Colonic mucosa (tissue), 4 donors: ENCODE measurements around the gene THRSP. TPM values are rescaled to one million over a fixed set of nuclear protein-coding genes. Genes with fewer than 3 reads are reported as not detected.
"Not testable (repeated sequence)": the region's sequence is repeated elsewhere in the genome, so short reads cannot be mapped to it uniquely, and the experiment has no call there.

ENCODE experiments used
- DNase-seq: peaks from one replicate; pipeline ENCODE4 v3.0.0-alpha.2; 2020
- H3K27ac ChIP-seq: fragments of 200-600 bp; one replicate; pipeline ENCODE4 v1.8.0; 2021
- H3K27me3 ChIP-seq: fragments of 200-600 bp; one replicate; pipeline ENCODE4 v1.8.0; 2021
- H3K36me3 ChIP-seq: fragments of 200-600 bp; one replicate; pipeline ENCODE4 v1.8.0; 2021
- H3K4me1 ChIP-seq: fragments of 200-600 bp; one replicate; pipeline ENCODE4 v1.8.0; 2021; ENCODE audit warnings: mild to moderate bottlenecking
- H3K4me3 ChIP-seq: fragments of 200-600 bp; one replicate; pipeline ENCODE4 v1.8.0; 2021
- H3K9ac ChIP-seq, 2 donors: one replicate each; pipeline ENCODE4 v1.7.0; 2013; ENCODE audit warnings: control low read depth in 2 of 2, low read depth in 2 of 2, low read length in 2 of 2
- H3K9me3 ChIP-seq: fragments of 200-600 bp; one replicate; pipeline ENCODE4 v1.8.0; 2021
- intact Hi-C: fragments of 100-400 bp; cut with DNase I; formaldehyde crosslinking; loops from one replicate; pipeline ENCODE4 v1.14.1; 2022
- total RNA-seq, 2 donors: library from RNA; stranded (reverse); fragmentation: NEBNext Ultra II Directional in 1 of 2; extraction: Animal tissue kit (Norgen Biotek cat#: 25700) in 1 of 2; gene quantifications; one replicate each; pipeline ENCODE4 v1.2.1, GENCODE V29; 2021
- TF ChIP-seq, protein P1 (sequence below): fragments of 200-600 bp; IDR thresholded peaks from one replicate; pipeline ENCODE4 v1.8.0; 2022; ENCODE audit warnings: antibody characterized with exemption, mild to moderate bottlenecking
- donor health status: healthy.
- donor health status: DM: no; HTN: no; CAD: no.
- donor health status: DM: no; HTN: no; CAD: no.

The THRSP gene
- total RNA-seq, 2 donors from 2014 or later, result 0.61 TPM; not detected in 1

DNA sequence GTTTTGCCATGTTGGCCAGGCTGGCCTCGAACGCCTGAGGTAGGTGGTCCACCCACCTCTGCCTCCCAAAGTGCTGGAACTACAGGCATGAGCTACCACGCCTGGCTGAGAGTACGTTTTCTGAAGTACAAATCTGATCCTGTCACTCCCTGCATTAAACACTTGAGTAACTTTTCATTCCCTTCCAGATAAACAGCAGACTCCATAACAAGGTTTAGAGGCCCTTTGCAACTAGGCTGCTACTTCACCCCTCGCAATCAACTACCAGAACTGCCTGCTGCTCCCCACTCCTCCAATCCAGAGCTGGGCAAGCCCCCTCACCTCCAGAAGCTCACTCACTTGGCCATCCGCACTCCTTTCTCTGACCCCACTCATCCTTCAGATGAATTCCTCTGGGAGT lies 42.0 kb upstream of the THRSP start:
- H3K4me1 ChIP-seq, result peaks cover 3% of the 10 kb centered on the region

DNA sequence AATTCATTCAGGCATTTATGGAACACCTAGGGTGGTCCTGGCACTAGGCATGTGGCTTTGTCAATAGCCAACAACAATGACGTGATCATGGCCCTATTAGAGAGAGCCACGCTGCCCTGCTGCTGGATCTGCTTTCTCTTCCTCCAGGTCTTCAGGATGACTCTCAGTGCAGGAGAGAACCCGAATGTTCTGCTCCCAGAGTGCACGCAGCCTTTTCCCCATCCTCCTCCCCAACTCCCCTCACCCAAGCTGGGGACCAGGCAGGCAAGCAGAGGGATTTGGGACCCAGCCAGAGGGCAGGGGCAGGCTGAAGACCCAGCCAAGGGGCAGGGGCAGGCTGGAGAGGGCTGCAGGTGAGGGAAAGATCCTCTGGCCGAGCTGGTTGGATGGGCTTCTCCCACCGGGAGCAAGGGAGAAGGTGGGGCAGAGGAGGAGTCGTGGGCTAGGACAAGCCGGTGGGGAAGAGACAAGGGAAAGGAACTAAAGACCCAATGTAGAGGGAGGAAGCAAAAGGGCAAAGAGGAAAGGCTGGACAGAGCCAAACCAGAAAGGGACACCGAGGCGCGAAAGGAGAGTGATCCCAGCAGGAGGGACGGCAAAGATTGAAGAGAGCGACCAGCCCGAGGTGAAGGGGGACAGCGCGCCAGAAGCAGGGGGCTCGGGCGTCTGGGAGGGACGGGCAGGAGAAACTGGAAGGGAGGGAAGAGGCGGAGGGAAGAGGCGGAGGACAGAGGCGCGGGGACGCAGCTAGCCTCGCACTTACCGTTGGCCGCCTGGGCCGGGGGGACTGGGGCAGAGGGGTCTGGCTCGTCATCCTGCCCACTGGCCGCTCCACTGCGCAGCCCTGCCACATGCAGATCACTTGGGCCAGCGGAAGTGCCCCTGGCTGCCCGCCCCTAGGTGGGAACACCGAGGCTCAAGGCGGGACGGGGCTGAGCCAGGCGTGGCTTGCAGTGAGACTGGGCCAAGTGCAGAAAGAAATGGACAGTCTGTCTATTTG lies 41.0 kb upstream of the THRSP start, which contains the start of gene KCTD14:
Gene KCTD14, minus strand, starts transcription at position 880 of the 1,000 bp plus-strand sequence. Its CDS starts 27 bp downstream, at position 853.
- peak; percentile 73 for DNase-seq
- Histone ChIP-seq H3K4me3 (peak within 1 kb of the TSS; percentile 55), H3K27ac (peak within 1 kb of the TSS; percentile 55), H3K27me3 (no peaks in the 10 kb centered on the region), H3K4me1 (peaks cover 3% of the 10 kb centered on the region), H3K9ac (peak within 1 kb of the TSS; percentile 81 to 91), H3K9me3 (no peaks in the 10 kb centered on the region), H3K36me3 (no peaks in the 10 kb centered on the region)
- intact Hi-C loops, result no loop called here
- TF ChIP-seq, protein P1, sequence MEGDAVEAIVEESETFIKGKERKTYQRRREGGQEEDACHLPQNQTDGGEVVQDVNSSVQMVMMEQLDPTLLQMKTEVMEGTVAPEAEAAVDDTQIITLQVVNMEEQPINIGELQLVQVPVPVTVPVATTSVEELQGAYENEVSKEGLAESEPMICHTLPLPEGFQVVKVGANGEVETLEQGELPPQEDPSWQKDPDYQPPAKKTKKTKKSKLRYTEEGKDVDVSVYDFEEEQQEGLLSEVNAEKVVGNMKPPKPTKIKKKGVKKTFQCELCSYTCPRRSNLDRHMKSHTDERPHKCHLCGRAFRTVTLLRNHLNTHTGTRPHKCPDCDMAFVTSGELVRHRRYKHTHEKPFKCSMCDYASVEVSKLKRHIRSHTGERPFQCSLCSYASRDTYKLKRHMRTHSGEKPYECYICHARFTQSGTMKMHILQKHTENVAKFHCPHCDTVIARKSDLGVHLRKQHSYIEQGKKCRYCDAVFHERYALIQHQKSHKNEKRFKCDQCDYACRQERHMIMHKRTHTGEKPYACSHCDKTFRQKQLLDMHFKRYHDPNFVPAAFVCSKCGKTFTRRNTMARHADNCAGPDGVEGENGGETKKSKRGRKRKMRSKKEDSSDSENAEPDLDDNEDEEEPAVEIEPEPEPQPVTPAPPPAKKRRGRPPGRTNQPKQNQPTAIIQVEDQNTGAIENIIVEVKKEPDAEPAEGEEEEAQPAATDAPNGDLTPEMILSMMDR, result no peak

More for the DNA sequence above, 42.0 kb upstream of the THRSP start:
- Histone ChIP-seq H3K9me3 (no peaks in the 10 kb centered on the region), H3K4me3 (no peak overlapping the region), H3K36me3 (no peaks in the 10 kb centered on the region), H3K27ac (no peak overlapping the region), H3K27me3 (no peaks in the 10 kb centered on the region), H3K9ac (peak overlapping the region in 1 of 2 donors; percentile 91)
- intact Hi-C loops, result no loop called here
- no peak for DNase-seq
- TF ChIP-seq, protein P1, result no peak

DNA sequence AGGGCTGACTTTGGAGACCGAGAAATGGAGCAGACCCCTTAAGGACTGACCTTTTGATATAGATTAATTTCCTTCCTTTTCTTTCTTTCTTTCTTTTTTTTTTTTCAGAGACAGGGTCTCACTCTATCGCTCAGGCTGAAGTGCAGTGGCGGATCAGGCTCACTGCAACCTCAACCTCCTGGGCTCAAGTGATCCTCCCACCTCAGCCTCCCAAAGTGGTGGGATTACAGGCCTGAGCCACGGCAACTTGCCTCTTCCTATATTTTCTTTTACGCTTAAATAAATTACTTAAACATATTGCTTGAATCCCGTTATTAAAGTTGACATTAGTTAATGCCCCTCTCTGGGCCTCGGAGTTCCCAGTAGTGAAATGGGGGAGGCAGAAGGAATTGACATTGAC lies 40.2 kb upstream of the THRSP start:
- Histone ChIP-seq H3K27ac (peak overlapping the region; percentile 55), H3K4me1 (peaks cover 3% of the 10 kb centered on the region), H3K9ac (peak overlapping the region in 1 of 2 donors; percentile 91), H3K27me3 (no peaks in the 10 kb centered on the region), H3K4me3 (peak overlapping the region; percentile 55), H3K9me3 (no peaks in the 10 kb centered on the region), H3K36me3 (no peaks in the 10 kb centered on the region)
- DNase-seq, result no peak
- TF ChIP-seq, protein P1, result no peak
- intact Hi-C loops, result no loop called here

DNA sequence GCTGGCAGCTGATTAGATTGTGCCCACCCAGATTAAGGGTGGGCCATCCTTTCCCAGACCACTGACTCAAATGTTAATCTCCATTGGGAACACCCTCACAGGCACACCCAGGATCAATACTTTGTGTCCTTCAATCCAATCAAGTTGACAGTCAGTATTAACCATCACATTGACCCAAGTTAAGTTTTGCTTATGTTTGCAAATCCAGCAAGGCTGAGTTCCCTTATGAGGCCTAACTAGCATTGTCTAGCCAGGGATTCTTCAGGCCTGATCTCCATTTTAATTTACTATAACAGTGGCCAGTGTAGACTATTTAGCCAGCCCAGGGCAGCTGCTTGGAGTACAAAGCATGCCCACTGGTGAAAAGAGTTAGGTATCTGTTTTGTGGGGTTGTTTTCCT lies 38.3 kb upstream of the THRSP start:
- DNase-seq, result no peak
- no peaks in the 10 kb centered on the region for H3K27me3 ChIP-seq
- H3K36me3 ChIP-seq, result no peaks in the 10 kb centered on the region
- no peak overlapping the region for H3K4me3 ChIP-seq
- H3K27ac ChIP-seq, result no peak overlapping the region
- TF ChIP-seq, protein P1, result no peak
- peaks cover 3% of the 10 kb centered on the region for H3K4me1 ChIP-seq
- H3K9me3 ChIP-seq, result no peaks in the 10 kb centered on the region
- intact Hi-C loops, result no loop called here
- no peak overlapping the region for H3K9ac ChIP-seq

DNA sequence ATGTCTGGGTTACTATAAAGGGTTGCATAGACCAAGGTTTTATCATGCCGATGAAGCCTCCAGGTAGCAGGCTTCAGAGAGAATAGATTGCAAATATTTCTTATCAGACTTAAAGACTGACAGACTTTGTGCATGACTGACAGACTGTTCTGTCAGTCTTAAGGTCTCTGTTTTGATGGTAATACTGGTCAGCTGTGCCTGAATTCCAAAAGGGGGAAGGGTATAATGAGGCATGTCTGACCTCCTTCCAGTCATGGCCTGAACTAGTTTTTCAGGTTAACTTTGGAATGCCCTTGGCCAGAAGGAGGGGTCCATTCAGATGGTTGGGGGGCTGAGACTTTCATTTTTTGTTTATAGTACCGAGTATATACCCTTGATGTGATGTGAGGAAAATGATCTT lies 35.9 kb upstream of the THRSP start:
- Histone ChIP-seq H3K27me3 (no peaks in the 10 kb centered on the region), H3K4me3 (no peak overlapping the region), H3K9me3 (no peaks in the 10 kb centered on the region), H3K4me1 (peaks cover 3% of the 10 kb centered on the region), H3K9ac (no peak overlapping the region), H3K36me3 (no peaks in the 10 kb centered on the region), H3K27ac (no peak overlapping the region)
- intact Hi-C loops, result no loop called here
- TF ChIP-seq, protein P1, result no peak
- no peak for DNase-seq

DNA sequence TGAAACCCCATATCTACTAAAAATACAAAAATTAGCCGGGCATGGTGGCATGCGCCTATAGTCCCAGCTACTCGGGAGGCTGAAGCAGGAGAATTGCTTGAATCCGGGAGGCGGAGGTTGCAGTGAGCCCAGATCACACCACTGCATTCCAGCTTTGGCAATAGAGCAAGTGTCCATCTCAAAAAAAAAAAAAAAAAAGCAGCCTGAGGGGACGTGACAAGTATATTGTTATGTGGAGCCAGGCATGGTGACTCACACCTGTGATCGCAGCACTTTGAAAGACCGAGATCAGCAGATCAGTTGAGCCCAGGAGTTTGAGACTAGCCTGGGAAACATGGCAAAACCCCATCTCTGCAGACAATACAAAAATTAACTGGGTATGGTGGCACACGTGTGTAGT lies 35.2 kb upstream of the THRSP start:
- H3K4me3 ChIP-seq, H3K4me1 ChIP-seq, H3K9ac ChIP-seq, H3K9me3 ChIP-seq, DNase-seq, intact Hi-C loops, H3K27me3 ChIP-seq, H3K36me3 ChIP-seq, H3K27ac ChIP-seq: not testable (repeated sequence)
